Right lobe of liver (tissue), 6 donors: ENCODE results near the gene SPTBN1. TPM values are rescaled to one million over a fixed set of nuclear protein-coding genes. Genes with fewer than 3 reads are reported as not detected.
A peak's percentile ranks its signal among the peaks of the same experiment; 100 is the strongest.

Experiments used
- ATAC-seq, 4 donors: fragments of 200-7000 bp; cut with Tn5 transposase; one replicate each; pipeline ENCODE4 v1.9.1; 2020; ENCODE audit warnings: mild to moderate bottlenecking in 4 of 4, moderate library complexity in 4 of 4
- DNase-seq, 3 donors: peaks; one replicate each; pipeline ENCODE4 v3.0.0-alpha.2; 2020
- H3K27ac ChIP-seq, 3 donors: fragments of 200-600 bp; one replicate each; pipeline ENCODE4 v1.8.0; 2022
- H3K27me3 ChIP-seq, 2 donors: fragments of 200-600 bp; one replicate each; pipeline ENCODE4 v1.8.0; 2022
- H3K36me3 ChIP-seq, 4 donors: fragments of 200-600 bp; sonication (generic) in 1 of 4; one replicate each; pipeline versions ENCODE4 v1.5.1 to v1.8.0; 2017 to 2022; ENCODE audit warnings: control low read depth in 1 of 4
- H3K4me1 ChIP-seq, 4 donors: fragments of 200-600 bp; sonication (generic) in 1 of 4; one replicate each; pipeline versions ENCODE4 v1.5.1 to v1.8.0; 2017 to 2022; ENCODE audit warnings: control low read depth in 1 of 4
- H3K4me3 ChIP-seq, 3 donors: fragments of 200-600 bp; one replicate each; pipeline ENCODE4 v1.8.0; 2022
- H3K9me3 ChIP-seq, 4 donors: fragments of 200-600 bp; sonication (generic) in 1 of 4; one replicate each; pipeline versions ENCODE4 v1.5.1 to v1.8.0; 2017 to 2022; ENCODE audit warnings: control low read depth in 1 of 4
- CTCF ChIP-seq, 4 donors: fragments of 200-600 bp in 3 of 4; fragments of 450-650 bp in 1 of 4; IDR thresholded peaks; one replicate each; pipeline versions ENCODE4 v1.5.1 to v1.8.0; 2016 to 2022; ENCODE audit warnings: antibody characterized with exemption in 4 of 4, mild to moderate bottlenecking in 2 of 4
- POLR2A ChIP-seq: fragments of 450-650 bp; IDR thresholded peaks from one replicate; pipeline ENCODE4 v1.6.1; 2017; ENCODE audit warnings: antibody characterized with exemption, mild to moderate bottlenecking
- WGBS: methylation state at CpG from one replicate; pipeline ENCODE4 v1.1.6; 2018; ENCODE audit warnings: low coverage, low lambda C conversion rate; ENCODE audit not compliant: insufficient coverage; ENCODE audit errors: missing lambda C conversion rate; 5-methylcytosine and 5-hydroxymethylcytosine counted together
- intact Hi-C, 2 donors: fragments of 100-400 bp; cut with DNase I; formaldehyde crosslinking; loops; one replicate each; pipeline versions ENCODE4 v1.11.2 to v1.14.1; 2022
- total RNA-seq, 6 experiments: library from RNA; depleted of rRNA in 2 of 6; stranded (reverse); fragments of >200 nt in 2 of 6; fragmentation: NEBNext Ultra II Directional in 3 of 6; extraction: Animal tissue kit (Norgen Biotek cat#: 25700) in 3 of 6; gene quantifications; one replicate each; pipeline versions ENCODE4 v1.1.0 to v1.2.4, GENCODE V29; 2016 to 2023
- donor health status: DM: no; HTN: yes; CAD: no.
- donor health status: DM: no; HTN: no; CAD: no.
- donor health status: DM: no; HTN: no; CAD: no.
- donor health status: DM: no; HTN: yes; CAD: no.
- donor health status: DM: no; HTN: yes; CAD: no.

Gene SPTBN1
- total RNA-seq, 6 experiments from 2014 or later = 107 to 315 (median 227) TPM

- no peak overlapping the region for H3K4me3 ChIP-seq
- peaks cover 0 to 5% (median under 1%) of the 10 kb centered on the region in 4 donors for H3K4me1 ChIP-seq
- no peak for TF ChIP-seq CTCF (IDR thresholded peaks at IDR 0.05)
- TF ChIP-seq POLR2A = no peak
- intact Hi-C loops = no loop called here
- H3K36me3 ChIP-seq = no peaks in the 10 kb centered on the region
- H3K27ac ChIP-seq = peak overlapping the region in 2 of 3 donors; percentile 2 to 30
- 52% methylated on average over 12 of the region's 13 CpGs for WGBS
- DNase-seq = no peak
- H3K27me3 ChIP-seq = no peaks in the 10 kb centered on the region
- ATAC-seq = peak; percentile 51 to 65 (median 62)
- no peaks in the 10 kb centered on the region for H3K9me3 ChIP-seq
These were observed 26.1 kb upstream of the SPTBN1 start for GRCh38 chr2:54429811-54430551.

GRCh38 chr2:54430649-54431048, 25.5 kb upstream of the SPTBN1 start:
- whole genome bisulfite sequencing = 84% methylated on average over 5 of the region's 5 CpGs
- TF ChIP-seq CTCF (IDR thresholded peaks at IDR 0.05) = no peak
- no peak for TF ChIP-seq POLR2A
- no peaks in the 10 kb centered on the region for H3K36me3 ChIP-seq
- no peak overlapping the region for H3K4me3 ChIP-seq
- peaks cover 0 to 7% (median 3%) of the 10 kb centered on the region in 4 donors for H3K4me1 ChIP-seq
- peak overlapping the region in 2 of 3 donors; percentile 2 to 30 for H3K27ac ChIP-seq
- H3K9me3 ChIP-seq = no peaks in the 10 kb centered on the region
- H3K27me3 ChIP-seq = no peaks in the 10 kb centered on the region
- DNase-seq (no peak), ATAC-seq (peak; percentile 19 to 37 (median 22))
- intact Hi-C loops = no loop called here

- TF ChIP-seq CTCF (IDR thresholded peaks at IDR 0.05) (no peak), POLR2A (no peak)
- WGBS = 82% methylated on average over 4 of the region's 4 CpGs
- Histone ChIP-seq H3K27me3 (no peaks in the 10 kb centered on the region), H3K9me3 (no peaks in the 10 kb centered on the region), H3K4me1 (peaks cover 0 to 7% (median 3%) of the 10 kb centered on the region in 4 donors), H3K4me3 (no peak overlapping the region), H3K27ac (no peak overlapping the region), H3K36me3 (no peaks in the 10 kb centered on the region)
- intact Hi-C loops = no loop called here
- DNase-seq (no peak), ATAC-seq (peak in 1 of 4 donors; percentile 24)
These were observed 23.7 kb upstream of the SPTBN1 start for GRCh38 chr2:54432251-54433015.

GRCh38 chr2:54434229-54434628, 21.9 kb upstream of the SPTBN1 start:
- no peak overlapping the region for H3K27ac ChIP-seq
- intact Hi-C loops = no loop called here
- no peaks in the 10 kb centered on the region for H3K27me3 ChIP-seq
- TF ChIP-seq POLR2A (no peak), CTCF (IDR thresholded peaks at IDR 0.05) (no peak)
- H3K36me3 ChIP-seq = no peaks in the 10 kb centered on the region
- no peak for DNase-seq
- ATAC-seq = no peak
- no peak overlapping the region for H3K4me3 ChIP-seq
- WGBS = 91% methylated on average over 4 of the region's 4 CpGs
- no peaks in the 10 kb centered on the region for H3K9me3 ChIP-seq
- H3K4me1 ChIP-seq = peaks cover 0 to 14% (median 6%) of the 10 kb centered on the region in 4 donors
